GM21723 (cell line): ENCODE measurements around the gene ADAMTSL2.

ENCODE experiments used
- ATAC-seq: cut with Tn5 transposase; IDR thresholded peaks from one replicate; pipeline ENCODE4 v1.9.1; 2021; ENCODE audit warnings: mild to moderate bottlenecking, moderate library complexity; ENCODE audit not compliant: unreplicated experiment

ADAMTSL2 gene

GRCh38 chr9:133499132-133499891 lies 35.2 kb upstream of the ADAMTSL2 start:
- no peak for ATAC-seq

- no peak for ATAC-seq
These were observed 34.6 kb upstream of the ADAMTSL2 start for GRCh38 chr9:133499892-133500270.

- ATAC-seq, result no peak
These were observed 32.4 kb upstream of the ADAMTSL2 start for GRCh38 chr9:133502112-133502511.

- no peak for ATAC-seq
These were observed 29.2 kb upstream of the ADAMTSL2 start for GRCh38 chr9:133505186-133505830.

GRCh38 chr9:133505901-133506652 lies 28.4 kb upstream of the ADAMTSL2 start:
- no peak for ATAC-seq

GRCh38 chr9:133506653-133507038 lies 27.9 kb upstream of the ADAMTSL2 start:
- ATAC-seq, result no peak

GRCh38 chr9:133507246-133507965 lies 27.1 kb upstream of the ADAMTSL2 start:
- no peak for ATAC-seq

- no peak for ATAC-seq
These were observed 26.5 kb upstream of the ADAMTSL2 start for GRCh38 chr9:133508046-133508445.

GRCh38 chr9:133509179-133510083 lies 25.1 kb upstream of the ADAMTSL2 start:
- no peak for ATAC-seq

- no peak for ATAC-seq
These were observed 23.5 kb upstream of the ADAMTSL2 start for GRCh38 chr9:133510926-133511505.

- ATAC-seq, result no peak
These were observed 22.9 kb upstream of the ADAMTSL2 start for GRCh38 chr9:133511607-133512006.

- no peak for ATAC-seq
These were observed 22.0 kb upstream of the ADAMTSL2 start for GRCh38 chr9:133512253-133513213.

- no peak for ATAC-seq
These were observed 21.0 kb upstream of the ADAMTSL2 start for GRCh38 chr9:133513214-133514100.

- no peak for ATAC-seq
These were observed 19.9 kb upstream of the ADAMTSL2 start for GRCh38 chr9:133514460-133515239.

- ATAC-seq, result no peak
These were observed 19.3 kb upstream of the ADAMTSL2 start for GRCh38 chr9:133515240-133515610.

GRCh38 chr9:133515615-133516255 lies 18.8 kb upstream of the ADAMTSL2 start:
- no peak for ATAC-seq
